ENCODE results near the gene RNF114. TPM values are rescaled to one million over a fixed set of nuclear protein-coding genes. Genes with fewer than 3 reads are reported as not detected.
A peak's percentile ranks its signal among the peaks of the same experiment; 100 is the strongest.

The RNF114 gene
- total RNA-seq, 4 donors from 2014 or later = 132 to 279 (median 179) TPM

DNA sequence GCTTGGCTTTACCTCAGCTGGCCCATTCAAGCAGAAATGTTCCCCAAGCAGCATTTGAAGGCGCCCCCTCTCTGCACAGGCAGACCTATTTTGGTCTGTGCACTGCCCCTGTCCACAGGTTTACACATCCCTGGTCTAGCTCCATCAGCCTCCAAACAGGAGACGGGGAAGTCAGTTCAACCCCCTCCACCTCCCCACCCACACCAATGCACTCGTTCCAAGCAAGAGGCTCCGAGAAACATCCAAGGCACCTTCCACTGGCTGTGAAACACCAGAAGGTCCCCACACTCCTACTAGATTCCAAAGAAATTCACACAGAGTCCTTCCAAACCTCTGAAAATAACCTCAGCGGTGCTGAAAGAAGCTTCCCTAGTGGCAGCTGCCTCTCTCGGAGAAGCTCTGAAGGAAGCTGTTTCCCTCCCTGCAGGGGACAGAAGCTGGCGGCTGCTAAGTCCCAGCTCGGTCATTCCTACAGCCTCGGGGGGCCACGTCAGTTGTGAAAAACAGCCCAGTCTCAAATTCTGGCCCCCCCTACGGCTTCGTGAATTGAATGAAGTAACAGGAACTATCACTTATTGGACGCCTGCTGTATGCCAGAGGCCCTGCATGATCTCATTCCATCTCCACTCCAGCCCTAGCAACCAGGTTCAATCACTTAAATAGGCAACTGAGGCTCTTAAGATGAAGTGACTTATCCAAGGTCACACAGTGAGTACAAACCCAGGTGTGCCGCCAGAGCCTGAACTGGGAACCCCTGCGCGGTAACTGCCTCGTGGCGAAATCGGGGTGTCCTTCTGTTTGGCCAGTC, 21.7 kb upstream of the RNF114 start:
- intact Hi-C loops (cut with DNase I) = loop anchor here (10.0 kb wide), 1 partner anchor 60 kb away; no protein-coding TSS in a partner anchor

DNA sequence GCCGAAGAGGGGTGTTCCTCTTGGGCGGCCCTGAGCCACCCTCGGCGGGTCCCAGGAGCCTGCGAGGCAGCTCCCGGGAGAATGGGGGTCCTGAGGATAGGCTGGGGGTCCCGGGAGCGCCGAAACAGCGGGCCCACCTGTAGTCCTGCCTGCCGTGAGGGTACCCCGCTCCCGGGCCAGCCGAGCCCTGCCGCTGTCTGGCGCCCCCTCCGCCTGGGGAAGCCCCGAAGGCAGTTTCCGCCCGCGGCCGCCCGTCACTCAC, 21.1 kb upstream of the RNF114 start:
- H3K9me3 ChIP-seq = no peaks in the 10 kb centered on the region
- no peaks in the 10 kb centered on the region for H3K36me3 ChIP-seq
- WGBS, 2 donors = 0% methylated on average over 10 of the region's 23 CpGs; no CpG with 5 or more reads in 1 of the 2 donors
- intact Hi-C loops (cut with DNase I) = loop anchor here (10.0 kb wide), 1 partner anchor 60 kb away; no protein-coding TSS in a partner anchor
- H3K4me1 ChIP-seq = peaks cover 36 to 38% of the 10 kb centered on the region in 2 donors
- H3K27ac ChIP-seq = peak overlapping the region; percentile 98 to 100 (median 100)
- H3K27me3 ChIP-seq = no peaks in the 10 kb centered on the region
- TF ChIP-seq POLR2A (IDR thresholded peaks at IDR 0.05) = no peak
- TF ChIP-seq, protein P1, sequence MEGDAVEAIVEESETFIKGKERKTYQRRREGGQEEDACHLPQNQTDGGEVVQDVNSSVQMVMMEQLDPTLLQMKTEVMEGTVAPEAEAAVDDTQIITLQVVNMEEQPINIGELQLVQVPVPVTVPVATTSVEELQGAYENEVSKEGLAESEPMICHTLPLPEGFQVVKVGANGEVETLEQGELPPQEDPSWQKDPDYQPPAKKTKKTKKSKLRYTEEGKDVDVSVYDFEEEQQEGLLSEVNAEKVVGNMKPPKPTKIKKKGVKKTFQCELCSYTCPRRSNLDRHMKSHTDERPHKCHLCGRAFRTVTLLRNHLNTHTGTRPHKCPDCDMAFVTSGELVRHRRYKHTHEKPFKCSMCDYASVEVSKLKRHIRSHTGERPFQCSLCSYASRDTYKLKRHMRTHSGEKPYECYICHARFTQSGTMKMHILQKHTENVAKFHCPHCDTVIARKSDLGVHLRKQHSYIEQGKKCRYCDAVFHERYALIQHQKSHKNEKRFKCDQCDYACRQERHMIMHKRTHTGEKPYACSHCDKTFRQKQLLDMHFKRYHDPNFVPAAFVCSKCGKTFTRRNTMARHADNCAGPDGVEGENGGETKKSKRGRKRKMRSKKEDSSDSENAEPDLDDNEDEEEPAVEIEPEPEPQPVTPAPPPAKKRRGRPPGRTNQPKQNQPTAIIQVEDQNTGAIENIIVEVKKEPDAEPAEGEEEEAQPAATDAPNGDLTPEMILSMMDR (IDR thresholded peaks at IDR 0.05) = no peak
- DNase-seq = no peak
- H3K4me3 ChIP-seq (replicated peaks in 1 of 3) = peak overlapping the region; percentile 95 to 97 (median 95)

More for the DNA sequence above, 21.7 kb upstream of the RNF114 start:
- H3K36me3 ChIP-seq = no peaks in the 10 kb centered on the region
- TF ChIP-seq, protein P1 (IDR thresholded peaks at IDR 0.05) = peak in 2 of 6 experiments; percentile 17 to 26
- peak in 1 of 2 donors; percentile 11 for TF ChIP-seq POLR2A (IDR thresholded peaks at IDR 0.05)
- no peaks in the 10 kb centered on the region for H3K9me3 ChIP-seq
- DNase-seq = peak; percentile 46 to 52
- peak overlapping the region; percentile 98 to 100 (median 100) for H3K27ac ChIP-seq
- no peaks in the 10 kb centered on the region for H3K27me3 ChIP-seq
- peak overlapping the region; percentile 95 to 97 (median 95) for H3K4me3 ChIP-seq (replicated peaks in 1 of 3)
- peaks cover 36 to 43% of the 10 kb centered on the region in 2 donors for H3K4me1 ChIP-seq
- WGBS, 2 donors = 3 to 6% methylated on average over 10 to 13 of the region's 19 CpGs

DNA sequence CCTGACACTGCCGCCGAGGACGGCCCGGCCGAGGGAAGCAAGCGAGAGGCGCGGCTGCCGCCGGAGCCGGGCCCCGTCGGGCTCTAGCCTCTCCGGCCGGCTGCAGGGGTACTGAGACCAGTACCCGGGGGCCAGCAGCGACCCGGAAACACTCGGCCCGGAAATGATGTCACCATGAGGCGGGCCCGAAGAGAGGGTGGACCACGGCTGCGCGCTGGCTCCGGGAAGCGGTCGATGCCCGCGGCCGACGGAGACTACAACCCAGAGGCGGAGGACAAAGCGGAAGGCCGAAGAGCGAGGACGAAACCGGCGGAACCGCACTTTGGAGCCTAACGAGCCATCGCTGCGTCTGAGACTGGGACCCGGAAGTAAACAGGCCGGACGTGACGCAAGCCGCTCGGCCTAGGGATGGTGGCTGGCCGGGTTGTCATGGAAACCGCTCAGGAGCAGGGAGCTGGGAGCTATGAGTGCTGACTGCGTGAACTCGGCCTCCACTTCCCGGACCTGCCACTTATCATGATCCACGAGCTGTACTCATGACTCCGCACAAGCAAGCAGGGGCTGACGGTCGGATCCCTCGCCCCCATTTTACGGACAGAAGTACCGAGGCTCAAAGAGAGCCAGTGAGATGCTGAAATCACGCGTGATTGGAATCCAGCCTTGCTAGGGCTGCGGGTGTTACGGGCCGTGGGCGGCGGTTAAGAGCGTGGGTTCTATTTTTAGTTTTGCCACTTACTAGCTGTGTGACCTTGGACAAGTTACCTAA, 20.6 kb upstream of the RNF114 start, which contains the start of gene SPATA2:
Gene SPATA2 (minus strand): TSS at position 150 of the 766 bp plus-strand sequence. CDS start 7,039 bp downstream, outside the sequence.
- Histone ChIP-seq H3K4me3 (replicated peaks in 1 of 3) (peak within 1 kb of the TSS; percentile 95 to 97 (median 95)), H3K4me1 (peaks cover 33 to 36% of the 10 kb centered on the region in 2 donors), H3K36me3 (no peaks in the 10 kb centered on the region), H3K27me3 (no peaks in the 10 kb centered on the region), H3K27ac (peak within 1 kb of the TSS; percentile 98 to 100 (median 100)), H3K9me3 (no peaks in the 10 kb centered on the region)
- WGBS, 2 donors = 0% methylated on average over 10 to 14 of the region's 69 CpGs
- DNase-seq = peak; percentile 96 to 97
- TF ChIP-seq, protein P1 (IDR thresholded peaks at IDR 0.05) = no peak
- peak in 1 of 2 donors; percentile 86 for TF ChIP-seq POLR2A (IDR thresholded peaks at IDR 0.05)
- intact Hi-C loops (cut with DNase I) = loop anchor here (10.0 kb wide), 1 partner anchor 61 kb away; no protein-coding TSS in a partner anchor

DNA sequence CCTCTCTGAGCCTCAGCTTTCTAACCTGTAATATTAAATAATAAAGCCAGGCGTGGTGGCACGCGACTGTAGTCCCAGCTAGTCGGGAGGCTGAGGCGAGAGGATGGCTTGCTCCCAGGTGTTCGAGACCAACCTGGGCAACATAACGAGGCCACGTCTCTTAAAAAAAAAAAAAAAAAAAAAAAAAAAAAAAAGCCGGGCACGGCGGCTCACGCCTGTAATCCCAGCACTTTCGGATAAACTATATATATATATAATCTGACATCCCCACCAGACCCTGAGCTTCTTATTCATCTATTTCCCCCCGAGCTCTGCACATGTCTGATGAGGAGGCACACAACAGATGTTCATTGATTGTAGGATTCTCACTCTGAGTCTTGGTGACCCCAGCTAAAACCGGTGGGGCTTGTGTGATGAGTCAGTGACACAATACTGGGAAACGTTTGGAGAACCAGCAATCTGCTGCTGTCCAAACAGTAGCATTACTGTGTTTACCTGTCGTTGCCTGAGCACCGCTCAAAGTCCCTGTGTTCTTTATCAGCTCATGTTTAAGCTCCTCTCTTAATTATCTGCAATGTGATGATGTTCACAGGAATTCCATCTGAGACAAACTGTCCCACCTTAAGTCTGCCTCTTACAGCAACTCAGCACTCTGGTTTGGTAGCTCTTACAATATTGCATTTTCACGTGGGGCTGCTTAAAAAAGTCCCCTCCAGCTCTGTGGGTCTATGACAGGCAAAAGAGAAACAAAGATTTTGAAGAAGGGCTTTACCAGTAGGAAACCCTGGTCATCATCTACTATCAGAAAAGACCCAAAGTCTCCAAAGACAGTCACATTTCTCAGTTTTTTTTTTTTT, 19.8 kb upstream of the RNF114 start:
- intact Hi-C loops (cut with DNase I) = loop anchor here (10.0 kb wide), 1 partner anchor 62 kb away; no protein-coding TSS in a partner anchor
- DNase-seq = peak; percentile 47 to 48
- WGBS, 2 donors = 36 to 47% methylated on average over 19 of the region's 19 CpGs
- H3K9me3 ChIP-seq = no peaks in the 10 kb centered on the region
- H3K27ac ChIP-seq = peak overlapping the region; percentile 98 to 100 (median 100)
- no peak for TF ChIP-seq POLR2A (IDR thresholded peaks at IDR 0.05)
- TF ChIP-seq, protein P1 (IDR thresholded peaks at IDR 0.05) = no peak
- H3K4me3 ChIP-seq (replicated peaks in 1 of 3) = peak overlapping the region in 2 of 3 donors; percentile 95
- no peaks in the 10 kb centered on the region for H3K27me3 ChIP-seq
- H3K36me3 ChIP-seq = no peaks in the 10 kb centered on the region
- H3K4me1 ChIP-seq = peaks cover 30 to 36% of the 10 kb centered on the region in 2 donors

All from thyroid gland (tissue), 4 donors.